ENCODE results near the gene FRYL.
A peak's percentile ranks its signal among the peaks of the same experiment; 100 is the strongest.
"Not testable (repeated sequence)": the region's sequence is repeated elsewhere in the genome, so short reads cannot be mapped to it uniquely, and the experiment has no call there.

The FRYL gene

DNA sequence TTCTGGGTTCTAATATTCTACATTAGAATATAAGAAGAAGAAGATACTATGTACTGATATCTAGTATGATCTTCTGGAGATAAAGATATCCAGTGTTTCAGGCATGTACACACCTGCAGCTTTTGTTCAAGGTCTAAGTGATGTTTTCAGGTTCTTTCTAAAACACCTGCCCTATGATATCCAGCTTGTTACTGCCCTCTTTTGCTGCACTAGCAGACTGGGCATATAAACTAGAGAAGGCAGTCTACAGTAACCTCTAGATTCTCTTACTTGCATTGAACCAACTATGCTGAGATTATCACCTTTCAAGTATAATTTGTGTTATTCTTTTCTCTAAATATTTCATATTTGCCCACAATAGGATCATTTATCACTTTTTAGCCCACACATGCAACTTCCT is 1.9 kb upstream of the FRYL start:
- no peak for DNase-seq

GRCh38 chr4:48780865-48781214 is 761 bp upstream of the FRYL start:
- peak; percentile 6 for DNase-seq

DNA sequence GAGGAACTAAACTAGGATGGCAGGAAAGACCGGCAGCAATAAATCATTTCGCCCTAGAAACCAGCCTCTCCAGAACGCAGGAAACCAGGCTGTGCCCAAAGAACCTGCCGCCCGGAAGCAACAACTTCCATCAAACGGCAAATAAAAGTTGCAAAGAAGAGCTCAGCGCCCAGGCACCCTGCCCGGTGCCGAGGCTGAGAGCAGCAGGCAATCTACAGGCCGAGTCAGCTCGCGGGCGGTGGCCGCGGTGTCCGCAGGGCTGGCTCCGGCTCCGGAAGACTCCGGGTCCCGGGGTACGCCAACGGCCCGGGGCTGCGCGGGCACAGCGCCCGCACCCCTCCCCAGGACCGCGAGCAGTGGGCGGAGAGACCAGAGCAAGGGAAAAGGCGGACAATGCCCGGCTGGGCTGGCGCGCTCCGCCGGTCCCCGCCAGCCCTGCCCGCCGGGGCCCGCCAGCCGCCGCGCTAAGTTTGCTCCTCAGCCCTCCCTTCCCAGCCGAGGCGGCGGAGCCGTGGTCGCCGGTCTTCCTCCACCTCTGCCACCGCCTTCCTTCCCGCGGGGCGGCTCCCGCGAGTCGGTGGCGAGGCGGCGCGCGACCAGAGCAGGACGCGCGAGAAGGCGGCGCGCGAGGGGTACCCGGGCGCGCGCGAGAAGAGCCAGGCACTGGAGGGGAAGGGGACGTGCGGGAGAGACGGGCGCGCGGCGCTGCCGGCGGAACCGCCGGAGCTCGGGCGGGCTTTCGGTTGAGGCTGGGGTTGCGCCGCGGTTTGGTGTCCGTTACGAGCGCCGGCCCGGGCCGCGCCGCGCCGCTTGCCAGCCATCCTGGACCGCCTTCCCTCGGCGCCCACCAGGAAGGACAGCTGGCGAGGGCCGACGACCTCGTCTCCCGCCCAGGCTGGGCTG is 733 bp downstream of the FRYL start:
- DNase-seq, result peak; percentile 52

DNA sequence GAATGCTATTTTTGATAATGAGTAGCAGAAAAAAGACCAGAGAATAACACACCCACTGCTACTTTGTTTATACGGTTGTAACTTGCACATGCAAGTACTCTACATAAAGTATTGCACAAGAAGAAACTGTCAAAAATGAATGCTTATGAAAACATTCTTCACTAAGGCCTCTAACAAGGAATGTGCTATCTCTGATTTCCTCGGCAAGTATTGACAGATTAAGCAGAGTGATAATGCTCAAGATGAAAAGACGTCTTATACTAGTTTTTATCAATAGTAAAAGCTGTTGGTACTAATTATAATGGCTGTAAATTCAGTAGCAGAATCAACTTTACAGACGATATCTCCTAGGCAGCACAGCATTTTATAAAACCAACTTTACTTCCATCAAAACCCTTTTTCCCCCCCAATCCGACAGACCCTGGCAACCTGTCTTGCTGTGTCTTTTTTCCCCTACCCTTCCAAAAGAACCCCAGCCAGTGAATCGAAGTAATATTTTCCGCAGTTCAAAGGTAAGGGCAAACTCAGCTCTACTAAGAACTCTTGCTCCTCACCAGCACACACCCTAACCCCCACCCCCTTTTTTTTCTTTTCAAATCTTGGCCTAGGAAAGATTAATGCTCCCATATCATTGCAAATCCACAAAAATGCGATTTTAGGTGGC is 1.5 kb downstream of the FRYL start:
- DNase-seq, result peak; percentile 44

GRCh38 chr4:48777739-48778138 is 2.3 kb downstream of the FRYL start:
- no peak for DNase-seq

- DNase-seq, result no peak
Observed at GRCh38 chr4:48774760-48775710, 5.0 kb downstream of the FRYL start.

DNA sequence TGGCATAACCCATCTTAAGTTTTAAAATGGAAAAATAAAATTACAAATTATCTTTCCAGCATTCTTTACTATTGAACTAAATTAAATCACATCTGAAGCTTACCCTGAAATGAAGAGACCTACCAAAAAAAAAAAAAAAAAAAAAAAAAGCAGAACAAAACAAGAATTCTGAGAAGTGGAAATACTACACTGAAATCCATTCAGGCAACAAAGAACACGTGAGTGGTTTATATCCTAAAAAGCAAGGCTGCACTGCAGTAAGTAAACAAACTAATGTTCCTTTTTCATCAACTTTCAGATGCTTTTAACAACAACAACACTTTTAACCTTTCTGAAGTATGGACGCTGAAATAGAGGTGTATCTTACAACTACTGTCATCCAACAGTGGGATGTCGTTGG is 7.5 kb downstream of the FRYL start:
- DNase-seq, result peak; percentile 30

GRCh38 chr4:48767055-48767929 is 12.8 kb downstream of the FRYL start:
- DNase-seq, result no peak

DNA sequence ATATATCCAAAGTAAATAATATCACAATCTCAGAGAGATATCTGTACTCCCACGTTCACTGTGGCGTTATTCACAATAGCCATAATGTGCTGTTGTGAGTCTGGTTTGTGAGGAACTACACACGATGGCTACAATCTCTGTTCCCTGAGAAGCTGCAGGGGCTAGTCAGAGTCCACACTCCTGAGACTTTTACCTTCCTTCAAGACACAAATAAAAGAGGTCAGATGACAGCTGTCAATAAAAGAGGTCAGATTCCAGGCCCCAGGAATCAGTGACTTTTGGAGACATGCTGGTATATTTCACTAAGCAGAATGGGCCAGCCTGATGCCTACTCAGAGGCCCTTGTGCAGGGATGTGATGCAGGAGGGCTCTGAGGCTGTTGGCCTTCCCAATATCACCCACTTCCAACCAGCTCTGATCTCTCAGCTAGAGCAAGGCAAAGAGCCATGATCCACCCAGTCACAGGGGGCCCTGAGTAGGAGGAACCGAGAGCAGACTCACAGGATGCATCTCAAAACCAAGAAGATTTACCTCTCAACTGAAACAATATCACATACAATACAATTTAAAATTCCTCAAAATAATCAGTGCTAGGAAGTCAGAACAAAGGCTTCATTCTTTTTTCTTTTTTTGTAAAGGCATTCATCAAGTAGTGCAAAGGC is 13.8 kb downstream of the FRYL start:
- peak; percentile 43 for DNase-seq

DNA sequence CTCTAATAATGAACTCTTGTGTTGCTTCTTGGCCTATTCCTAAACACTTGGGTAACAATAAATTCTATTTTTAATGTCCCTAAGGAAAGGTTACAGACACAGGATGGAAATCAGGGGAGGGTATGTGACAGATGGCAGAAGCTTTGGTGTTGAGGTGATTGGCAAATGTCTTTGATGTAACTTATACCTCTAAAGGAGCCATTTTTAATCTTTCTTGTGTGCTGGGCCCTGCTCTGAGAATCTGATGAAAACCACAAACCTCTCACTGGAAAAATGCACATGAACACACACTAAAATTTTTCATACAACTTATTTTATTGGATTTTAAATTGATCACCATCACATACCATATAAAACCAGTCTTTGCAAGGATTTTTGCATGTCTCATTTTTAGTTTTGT is 17.7 kb downstream of the FRYL start:
- DNase-seq, result no peak

GRCh38 chr4:48761286-48761685 is 18.8 kb downstream of the FRYL start:
- DNase-seq, result no peak

- not testable (repeated sequence) for DNase-seq
Observed at GRCh38 chr4:48758703-48759102, 21.4 kb downstream of the FRYL start.

DNA sequence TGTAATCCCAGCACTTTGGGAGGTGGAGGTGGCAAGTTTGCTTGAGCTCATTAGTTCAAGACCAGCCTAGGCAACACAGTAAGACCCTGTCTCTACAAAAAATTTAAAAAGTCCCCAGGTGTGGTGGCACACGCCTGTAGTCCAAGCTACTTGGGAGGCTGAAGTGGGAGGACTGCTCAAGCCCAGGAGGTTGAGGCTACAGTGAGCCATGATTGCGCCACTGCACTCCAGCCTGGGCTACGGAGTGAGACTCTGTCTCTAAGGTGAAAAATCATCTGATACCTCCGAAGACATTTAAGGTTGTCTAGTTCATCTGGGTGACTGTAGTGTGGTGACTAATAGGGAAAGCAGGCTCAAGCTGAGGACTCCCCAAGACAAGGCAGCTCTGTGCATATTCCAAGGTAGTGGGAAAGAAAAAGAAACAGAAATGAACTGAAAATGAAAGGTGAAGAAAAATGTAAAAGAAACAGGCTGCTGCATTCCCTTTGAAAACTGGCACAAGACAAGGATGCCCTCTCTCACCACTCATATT is 23.3 kb downstream of the FRYL start:
- DNase-seq, result no peak

- DNase-seq, result no peak
Observed at GRCh38 chr4:48755281-48755680, 24.8 kb downstream of the FRYL start.

DNA sequence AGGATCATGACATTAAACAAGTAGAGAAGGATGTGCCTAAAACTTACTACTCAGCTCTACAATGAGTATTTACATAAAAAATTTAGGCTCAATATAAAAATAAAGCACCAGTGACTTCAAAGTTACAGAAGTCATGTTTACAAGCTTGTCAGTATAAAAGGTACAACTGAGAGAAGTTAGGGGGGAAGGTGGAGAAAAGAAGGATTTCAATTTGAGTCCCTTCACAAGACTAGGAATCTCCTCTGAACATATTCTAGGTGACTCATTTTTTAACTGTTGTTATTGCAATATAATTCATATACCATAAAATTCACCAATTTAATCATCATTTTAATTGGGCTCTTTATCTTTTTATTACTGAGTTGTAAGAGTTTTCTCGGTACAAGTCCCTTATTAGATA is 26.9 kb downstream of the FRYL start:
- no peak for DNase-seq

- no peak for DNase-seq
Observed at GRCh38 chr4:48752726-48753125, 27.4 kb downstream of the FRYL start.

- no peak for DNase-seq
Observed at GRCh38 chr4:48752246-48752645, 27.8 kb downstream of the FRYL start.

GRCh38 chr4:48748949-48749596 is 31.0 kb downstream of the FRYL start:
- no peak for DNase-seq

- no peak for DNase-seq
Observed at GRCh38 chr4:48746608-48747362, 33.3 kb downstream of the FRYL start.

GRCh38 chr4:48745223-48745622 is 34.9 kb downstream of the FRYL start:
- DNase-seq, result not testable (repeated sequence)

Measured in MV-4-11 (cell line).